HepG2 (cell line): ENCODE results near the gene AP2S1. TPM values are rescaled to one million over a fixed set of nuclear protein-coding genes. Genes with fewer than 3 reads are reported as not detected.

Source experiments
- CCDC6 ChIP-seq: sonication (generic); formaldehyde crosslinking; IDR thresholded peaks from 2 replicates; pipeline ENCODE4 v1.8.1; 2022; ENCODE audit warnings: mild to moderate bottlenecking, missing genetic modification reagents, moderate library complexity
- GLI4 ChIP-seq: sonication (generic); formaldehyde crosslinking; IDR thresholded peaks from 2 replicates; pipeline ENCODE4 v1.5.1; 2020; ENCODE audit warnings: missing genetic modification reagents, mild to moderate bottlenecking, moderate library complexity, borderline replicate concordance
- HDAC2 ChIP-seq: sonication (generic); formaldehyde crosslinking; IDR thresholded peaks from 2 replicates; pipeline ENCODE4 v1.4.0; 2020; ENCODE audit warnings: missing genetic modification reagents
- HIC2 ChIP-seq: sonication (generic); formaldehyde crosslinking; IDR thresholded peaks from 2 replicates; pipeline ENCODE4 v1.9.0; 2022; ENCODE audit warnings: low read depth, missing genetic modification reagents
- KDM4B ChIP-seq: sonication (generic); formaldehyde crosslinking; IDR thresholded peaks from 2 replicates; pipeline ENCODE4 v1.4.0; 2020; ENCODE audit warnings: missing genetic modification reagents
- MAF1 ChIP-seq: sonication (generic); formaldehyde crosslinking; IDR thresholded peaks from 2 replicates; pipeline ENCODE4 v1.5.0; 2020; ENCODE audit warnings: missing genetic modification reagents, borderline replicate concordance
- MIER3 ChIP-seq: IDR thresholded peaks from 2 replicates; pipeline ENCODE4 v1.6.1; 2016; ENCODE audit warnings: missing compliant biosample characterization, borderline replicate concordance
- NFIC ChIP-seq: IDR thresholded peaks from 2 replicates; pipeline ENCODE4 v1.6.1; 2012; ENCODE audit warnings: mild to moderate bottlenecking, low read length, inconsistent platforms
- SP140L ChIP-seq: sonication (generic); formaldehyde crosslinking; IDR thresholded peaks from 2 replicates; pipeline ENCODE4 v1.4.0; 2020; ENCODE audit warnings: missing genetic modification reagents, borderline replicate concordance
- SRSF9 ChIP-seq: fragments of 200-400 bp; formaldehyde crosslinking; IDR thresholded peaks from 2 replicates; pipeline ENCODE4 v1.6.1; 2018; ENCODE audit warnings: borderline replicate concordance, mild to moderate bottlenecking, low read depth, low read length; ENCODE audit not compliant: insufficient read depth, poor library complexity, severe bottlenecking
- SYNCRIP ChIP-seq: fragments of 200-400 bp; formaldehyde crosslinking; IDR thresholded peaks from 2 replicates; pipeline ENCODE4 v1.6.1; 2018; ENCODE audit warnings: mild to moderate bottlenecking, low read depth, low read length; ENCODE audit not compliant: insufficient read depth
- TBX3 ChIP-seq: fragments of 450-650 bp; IDR thresholded peaks from 2 replicates; pipeline ENCODE4 v1.6.1; 2017; ENCODE audit warnings: antibody characterized with exemption, mild to moderate bottlenecking, inconsistent platforms, borderline replicate concordance
- TFE3 ChIP-seq: IDR thresholded peaks from 2 replicates; pipeline ENCODE4 v1.6.1; 2016
- TGIF2 ChIP-seq: IDR thresholded peaks from 2 replicates; pipeline ENCODE4 v1.6.1; 2016; ENCODE audit warnings: control low read depth, missing compliant biosample characterization
- ZBTB39 ChIP-seq: sonication (generic); formaldehyde crosslinking; IDR thresholded peaks from 2 replicates; pipeline ENCODE4 v1.5.0; 2020; ENCODE audit warnings: missing genetic modification reagents
- ZFP1 ChIP-seq: IDR thresholded peaks from 2 replicates; pipeline ENCODE4 v1.6.1; 2016
- ZNF263 ChIP-seq: sonication (generic); formaldehyde crosslinking; IDR thresholded peaks from 2 replicates; pipeline ENCODE4 v1.4.0; 2020; ENCODE audit warnings: missing genetic modification reagents
- ZNF274 ChIP-seq: sonication (generic); formaldehyde crosslinking; IDR thresholded peaks from 2 replicates; pipeline ENCODE4 v1.5.1; 2020; ENCODE audit warnings: mild to moderate bottlenecking, missing genetic modification reagents
- ZNF343 ChIP-seq: sonication (generic); formaldehyde crosslinking; IDR thresholded peaks from 2 replicates; pipeline ENCODE4 v1.4.0; 2020; ENCODE audit warnings: mild to moderate bottlenecking, missing genetic modification reagents
- ZNF430 ChIP-seq: sonication (generic); formaldehyde crosslinking; IDR thresholded peaks from 2 replicates; pipeline ENCODE4 v1.9.0; 2021; ENCODE audit warnings: mild to moderate bottlenecking, missing genetic modification reagents
- ZNF557 ChIP-seq: sonication (generic); formaldehyde crosslinking; IDR thresholded peaks from 2 replicates; pipeline ENCODE4 v1.4.0; 2020; ENCODE audit warnings: missing genetic modification reagents
- ZNF614 ChIP-seq: IDR thresholded peaks from 2 replicates; pipeline ENCODE4 v1.6.1; 2018; ENCODE audit warnings: missing biosample characterization, missing genetic modification reagents, inconsistent platforms, borderline replicate concordance
- ZNF629 ChIP-seq: sonication (generic); formaldehyde crosslinking; conservative IDR thresholded peaks from 2 replicates; pipeline ENCODE4 v1.5.0; 2020; ENCODE audit warnings: missing genetic modification reagents
- ZNF652 ChIP-seq: IDR thresholded peaks from 2 replicates; pipeline ENCODE4 v1.6.1; 2016; ENCODE audit warnings: low read depth, borderline replicate concordance
- ZNF772 ChIP-seq: sonication (generic); formaldehyde crosslinking; IDR thresholded peaks from 2 replicates; pipeline ENCODE4 v1.5.0; 2020; ENCODE audit warnings: mild to moderate bottlenecking, missing genetic modification reagents
- ZSCAN29 ChIP-seq: sonication (generic); formaldehyde crosslinking; conservative IDR thresholded peaks from 2 replicates; pipeline ENCODE4 v1.4.0; 2020; ENCODE audit warnings: mild to moderate bottlenecking, missing genetic modification reagents
- polyA plus RNA-seq, 8 experiments: library from polyadenylated mRNA; depleted of rRNA in 3 of 8; stranded (reverse) in 7 of 8; unstranded in 1 of 8; fragments of >200 nt; fragmentation: Illumina TruSeq in 4 of 8; extraction: Trizol in 4 of 8; gene quantifications; 2 replicates each; pipeline versions ENCODE4 v1.2.1 to v1.2.3, GENCODE V29; 2011 to 2016; ENCODE audit warnings: low read depth in 4 of 8, missing spikeins in 1 of 8, mixed read lengths in 1 of 8; ENCODE audit not compliant: insufficient read depth in 1 of 8
- total RNA-seq, 5 experiments: library from RNA; depleted of rRNA; stranded (reverse); fragments of >200 nt; fragmentation: Illumina TruSeq; extraction: Trizol; gene quantifications; 2 replicates each; pipeline ENCODE4 v1.2.3, GENCODE V29; 2016; ENCODE audit warnings: low read depth in 1 of 5

The AP2S1 gene
- total and polyA plus RNA-seq, 2 of the 13 experiments (the other 11 are each of a cell fraction or from before 2014, with no cell fraction given) = 45.2 to 86.1 TPM

- TF ChIP-seq ZBTB39 (CRISPR knock-in tag) (no peak), NFIC (peak; percentile 58), MIER3 (CRISPR knock-in tag) (0 out of 2 replicates have a peak, but pooled peaks have one; percentile 18), CCDC6 (CRISPR knock-in tag) (no peak), ZNF274 (CRISPR knock-in tag) (no peak), HIC2 (CRISPR knock-in tag) (0 out of 2 replicates have a peak, but pooled peaks have one; percentile 15), ZFP1 (CRISPR knock-in tag) (no peak), ZNF343 (CRISPR knock-in tag) (no peak), SRSF9 (no peak), HDAC2 (CRISPR knock-in tag) (peak; percentile 59; the same call in 1 of the 2 replicates), TFE3 (peak; percentile 70; the same call in 1 of the 2 replicates), ZNF629 (CRISPR knock-in tag) (peak; percentile 98), KDM4B (no peak), TGIF2 (CRISPR knock-in tag) (0 out of 2 replicates have a peak, but pooled peaks have one; percentile 25), ZSCAN29 (CRISPR knock-in tag) (0 out of 2 replicates have a peak, but pooled peaks have one; percentile 39), GLI4 (CRISPR knock-in tag) (0 out of 2 replicates have a peak, but pooled peaks have one; percentile 8), SYNCRIP (no peak), ZNF557 (CRISPR knock-in tag) (no peak), ZNF430 (no peak), SP140L (CRISPR knock-in tag) (0 out of 2 replicates have a peak, but pooled peaks have one; percentile 86), ZNF772 (CRISPR knock-in tag) (no peak), ZNF652 (CRISPR knock-in tag) (peak; percentile 51; the same call in 1 of the 2 replicates), MAF1 (CRISPR knock-in tag) (no peak), ZNF614 (CRISPR knock-in tag) (no peak; the same call in 1 of the 2 replicates), TBX3 (no peak), ZNF263 (CRISPR knock-in tag) (peak; percentile 83)
Observed at GRCh38 chr19:46859637-46860124, 9.0 kb upstream of the AP2S1 start (continued).
